Smooth muscle cell (in vitro differentiated cells): Measurements from ENCODE around the gene RASA3. TPM values are rescaled to one million over a fixed set of nuclear protein-coding genes. Genes with fewer than 3 reads are reported as not detected.
"Not testable (repeated sequence)": the region's sequence is repeated elsewhere in the genome, so short reads cannot be mapped to it uniquely, and the experiment has no call there.

Source experiments
- DNase-seq: peaks from one replicate; lab custom pipeline; 2025; ENCODE audit not compliant: unreplicated experiment; lab: John Stamatoyannopoulos, UW
- H2AFZ ChIP-seq: fragments of 200-600 bp; sonication (generic); 2 replicates; pipeline ENCODE4 v1.6.0; 2016; ENCODE audit warnings: antibody characterized with exemption, low read depth, mild to moderate bottlenecking
- H3F3A ChIP-seq: fragments of 200-600 bp; sonication (generic); 2 replicates; pipeline ENCODE4 v1.6.0; 2017; ENCODE audit warnings: antibody characterized with exemption, low read depth
- H3K27ac ChIP-seq: fragments of 200-600 bp; sonication (generic); 2 replicates; pipeline ENCODE4 v1.5.1; 2016; ENCODE audit warnings: low read depth, mild to moderate bottlenecking
- H3K27me3 ChIP-seq: fragments of 200-600 bp; sonication (generic); 2 replicates; pipeline ENCODE4 v1.6.1; 2016; ENCODE audit warnings: low read depth, mild to moderate bottlenecking
- H3K36me3 ChIP-seq: fragments of 200-600 bp; sonication (generic); 2 replicates; pipeline ENCODE4 v1.5.1; 2016; ENCODE audit warnings: low read depth
- H3K4me1 ChIP-seq: fragments of 200-600 bp; sonication (generic); 2 replicates; pipeline ENCODE4 v1.5.1; 2016; ENCODE audit warnings: low read depth
- H3K4me2 ChIP-seq: fragments of 200-600 bp; sonication (generic); 2 replicates; pipeline ENCODE4 v1.6.0; 2016; ENCODE audit warnings: mild to moderate bottlenecking
- H3K4me3 ChIP-seq: fragments of 200-600 bp; sonication (generic); 2 replicates; pipeline ENCODE4 v1.5.1; 2016; ENCODE audit warnings: mild to moderate bottlenecking
- H3K79me2 ChIP-seq: fragments of 200-600 bp; sonication (generic); 2 replicates; pipeline ENCODE4 v1.6.0; 2016; ENCODE audit warnings: low read depth, mild to moderate bottlenecking
- H3K9ac ChIP-seq: fragments of 200-600 bp; sonication (generic); 2 replicates; pipeline ENCODE4 v1.6.0; 2016; ENCODE audit warnings: low read depth
- H3K9me3 ChIP-seq: fragments of 200-600 bp; sonication (generic); replicated peaks from 2 replicates; pipeline ENCODE4 v1.5.1; 2016; ENCODE audit warnings: low read depth
- H4K20me1 ChIP-seq: fragments of 200-600 bp; sonication (generic); 2 replicates; pipeline ENCODE4 v1.6.0; 2016; ENCODE audit warnings: low read depth
- WGBS: methylation state at CpG from one replicate; pipeline ENCODE4 v1.1.7; 2016; ENCODE audit warnings: low lambda C conversion rate; 5-methylcytosine and 5-hydroxymethylcytosine counted together
- polyA plus RNA-seq: library from polyadenylated mRNA; unstranded; fragments of >200 nt; fragmentation: Nextera tagmentation; extraction: Ambion mirVana; gene quantifications from 2 replicates; pipeline ENCODE4 v1.2.1, GENCODE V29; 2016
- total RNA-seq: library from RNA; depleted of rRNA; stranded (reverse); fragments of >200 nt; gene quantifications from 2 replicates; pipeline ENCODE4 v1.2.3, GENCODE V29; 2014
- TF ChIP-seq, protein P1 (sequence below): fragments of 200-600 bp; sonication (generic); IDR thresholded peaks from 2 replicates; pipeline ENCODE4 v1.5.1; 2017; ENCODE audit warnings: borderline replicate concordance, mild to moderate bottlenecking, antibody characterized with exemption; ENCODE audit not compliant: insufficient read depth, poor library complexity, severe bottlenecking

The RASA3 gene
- total and polyA plus RNA-seq, 2 experiments from 2014 or later, result 21.3 to 26.8 TPM

DNA sequence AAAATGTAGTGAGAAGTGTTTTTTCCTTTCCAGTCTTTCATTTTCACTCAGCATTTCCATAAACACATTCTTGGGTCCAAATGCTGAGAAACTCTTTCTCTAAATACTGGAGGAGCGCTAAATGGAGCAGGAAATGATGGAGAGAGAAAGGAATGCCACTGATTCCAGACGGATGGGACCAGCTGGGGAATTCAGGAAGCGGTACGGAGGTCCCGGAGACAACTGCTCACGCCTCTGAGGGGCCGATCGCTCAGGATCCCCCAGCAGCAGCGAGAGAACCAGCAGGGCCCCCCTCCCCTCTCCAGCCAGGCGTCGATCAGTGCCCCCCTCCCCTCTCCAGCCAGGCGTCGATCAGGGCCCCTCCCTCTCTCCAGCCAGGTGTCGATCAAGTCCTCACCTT lies 13.2 kb downstream of the RASA3 start:
- no peak for DNase-seq
- Histone ChIP-seq H3K27me3 (no peaks in the 10 kb centered on the region), H3K4me3 (peak overlapping the region; percentile 4), H3K9me3 (no peaks in the 10 kb centered on the region), H3K79me2 (peaks cover 51% of the 10 kb centered on the region), H2AFZ (no peak overlapping the region), H3K36me3 (no peaks in the 10 kb centered on the region), H3F3A (peaks cover 15% of the 10 kb centered on the region), H3K9ac (peak overlapping the region; percentile 70), H3K4me1 (peaks cover 15% of the 10 kb centered on the region), H4K20me1 (peaks cover 30% of the 10 kb centered on the region), H3K27ac (peak overlapping the region; percentile 93), H3K4me2 (peak overlapping the region; percentile 79)
- under 1% methylated on average over 9 of the region's 14 CpGs for WGBS
- TF ChIP-seq, protein P1, sequence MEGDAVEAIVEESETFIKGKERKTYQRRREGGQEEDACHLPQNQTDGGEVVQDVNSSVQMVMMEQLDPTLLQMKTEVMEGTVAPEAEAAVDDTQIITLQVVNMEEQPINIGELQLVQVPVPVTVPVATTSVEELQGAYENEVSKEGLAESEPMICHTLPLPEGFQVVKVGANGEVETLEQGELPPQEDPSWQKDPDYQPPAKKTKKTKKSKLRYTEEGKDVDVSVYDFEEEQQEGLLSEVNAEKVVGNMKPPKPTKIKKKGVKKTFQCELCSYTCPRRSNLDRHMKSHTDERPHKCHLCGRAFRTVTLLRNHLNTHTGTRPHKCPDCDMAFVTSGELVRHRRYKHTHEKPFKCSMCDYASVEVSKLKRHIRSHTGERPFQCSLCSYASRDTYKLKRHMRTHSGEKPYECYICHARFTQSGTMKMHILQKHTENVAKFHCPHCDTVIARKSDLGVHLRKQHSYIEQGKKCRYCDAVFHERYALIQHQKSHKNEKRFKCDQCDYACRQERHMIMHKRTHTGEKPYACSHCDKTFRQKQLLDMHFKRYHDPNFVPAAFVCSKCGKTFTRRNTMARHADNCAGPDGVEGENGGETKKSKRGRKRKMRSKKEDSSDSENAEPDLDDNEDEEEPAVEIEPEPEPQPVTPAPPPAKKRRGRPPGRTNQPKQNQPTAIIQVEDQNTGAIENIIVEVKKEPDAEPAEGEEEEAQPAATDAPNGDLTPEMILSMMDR, result no peak

DNA sequence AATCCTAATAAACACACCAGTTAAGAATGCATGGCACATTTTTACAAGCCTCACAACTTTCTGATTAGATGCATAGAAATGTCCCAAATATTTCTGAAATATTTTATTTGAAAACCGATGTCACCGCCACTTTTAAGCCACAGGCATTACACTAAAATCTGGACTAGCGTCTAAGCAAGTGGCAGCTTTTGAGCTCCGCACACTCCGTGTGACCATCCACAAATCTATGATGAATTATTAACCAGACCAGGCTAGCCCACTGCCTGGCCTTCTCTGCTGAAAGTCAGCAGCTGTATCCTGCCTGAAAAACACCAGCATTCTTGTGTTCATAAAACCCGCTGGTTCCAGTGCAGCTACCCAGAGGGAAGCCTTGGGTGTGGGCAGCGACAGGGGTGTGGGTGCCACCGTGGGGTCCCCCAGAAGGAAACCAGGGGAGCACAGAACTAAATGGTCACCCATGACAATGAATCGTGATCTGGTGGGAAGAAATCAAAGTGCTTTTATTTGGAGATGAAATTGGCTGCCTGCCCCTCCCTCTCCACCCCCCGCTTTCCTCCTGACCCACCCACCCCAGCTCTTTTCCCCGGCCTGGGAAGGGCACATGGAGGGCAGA lies 13.8 kb downstream of the RASA3 start:
- peaks cover 49% of the 10 kb centered on the region for H3K79me2 ChIP-seq
- H4K20me1 ChIP-seq, result peaks cover 28% of the 10 kb centered on the region
- DNase-seq, result no peak
- H3K27me3 ChIP-seq, result no peaks in the 10 kb centered on the region
- WGBS, result 18% methylated on average over 11 of the region's 11 CpGs
- no peaks in the 10 kb centered on the region for H3K36me3 ChIP-seq
- H3F3A ChIP-seq, result peaks cover 15% of the 10 kb centered on the region
- peak overlapping the region; percentile 4 for H3K4me3 ChIP-seq
- H3K4me2 ChIP-seq, result peak overlapping the region; percentile 79
- TF ChIP-seq, protein P1, result no peak
- peak overlapping the region; percentile 70 for H3K9ac ChIP-seq
- peak overlapping the region; percentile 93 for H3K27ac ChIP-seq
- H2AFZ ChIP-seq, result no peak overlapping the region
- no peaks in the 10 kb centered on the region for H3K9me3 ChIP-seq
- peaks cover 15% of the 10 kb centered on the region for H3K4me1 ChIP-seq

DNA sequence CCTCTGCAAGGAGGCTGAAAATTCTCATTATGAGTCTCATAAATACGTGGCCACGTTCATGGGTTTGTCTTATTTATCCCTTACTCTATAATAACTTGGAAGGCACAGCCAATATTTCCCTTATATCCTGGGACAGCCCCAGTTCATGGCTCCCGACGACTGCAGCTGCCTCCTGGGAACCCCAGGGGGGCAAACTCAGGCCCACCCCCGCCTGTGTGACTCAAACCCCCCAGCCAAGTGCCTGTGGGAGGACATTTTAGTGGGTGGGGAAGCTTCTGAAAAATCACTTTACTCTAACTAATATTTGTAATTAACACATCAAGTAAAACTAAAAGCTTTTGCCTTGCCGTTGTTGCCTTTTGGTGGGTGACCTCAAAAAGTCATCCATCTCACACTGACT lies 14.3 kb downstream of the RASA3 start:
- 46% methylated on average over 6 of the region's 6 CpGs for WGBS
- Histone ChIP-seq H3K4me2 (peak overlapping the region; percentile 79), H3K9ac (peak overlapping the region; percentile 70), H3K36me3 (no peaks in the 10 kb centered on the region), H3K27ac (peak overlapping the region; percentile 93), H3K4me1 (peaks cover 16% of the 10 kb centered on the region), H3F3A (peaks cover 11% of the 10 kb centered on the region), H3K9me3 (no peaks in the 10 kb centered on the region), H2AFZ (no peak overlapping the region), H3K4me3 (no peak overlapping the region), H3K27me3 (no peaks in the 10 kb centered on the region), H4K20me1 (peaks cover 26% of the 10 kb centered on the region), H3K79me2 (peaks cover 48% of the 10 kb centered on the region)
- TF ChIP-seq, protein P1, result no peak
- no peak for DNase-seq

DNA sequence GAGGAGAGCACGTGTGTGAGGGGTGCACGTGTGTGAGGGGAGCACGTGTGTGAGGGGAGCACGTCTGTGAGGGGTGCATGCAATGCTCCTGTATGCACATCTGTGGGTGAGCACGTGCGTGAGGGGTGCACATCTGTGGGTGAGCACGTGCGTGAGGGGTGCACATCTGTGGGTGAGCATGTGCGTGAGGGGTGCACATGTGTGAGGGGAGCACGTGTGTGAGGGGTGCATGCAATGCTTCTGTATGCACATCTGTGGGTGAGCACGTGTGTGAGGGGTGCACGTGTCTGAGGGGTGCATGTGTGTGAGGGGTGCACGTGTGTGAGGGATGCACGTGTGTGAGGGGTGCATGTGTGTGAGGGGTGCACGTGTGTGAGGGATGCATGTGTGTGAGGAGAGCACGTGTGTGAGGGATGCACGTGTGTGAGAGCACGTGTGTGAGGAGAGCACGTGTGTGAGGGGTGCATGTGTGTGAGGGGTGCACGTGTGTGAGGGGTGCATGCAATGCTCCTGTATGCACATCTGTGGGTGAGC lies 15.0 kb downstream of the RASA3 start:
- not testable (repeated sequence) for H3K4me2 ChIP-seq, DNase-seq, H3K27me3 ChIP-seq, H3K36me3 ChIP-seq, H3K9me3 ChIP-seq, H2AFZ ChIP-seq, H3K27ac ChIP-seq, H3K4me3 ChIP-seq, H3K9ac ChIP-seq
- WGBS, result 97% methylated on average over 15 of the region's 20 CpGs
- peaks cover 23% of the 10 kb centered on the region for H3K4me1 ChIP-seq
- peaks cover 11% of the 10 kb centered on the region for H3F3A ChIP-seq
- H4K20me1 ChIP-seq, result peaks cover 26% of the 10 kb centered on the region
- H3K79me2 ChIP-seq, result peaks cover 48% of the 10 kb centered on the region
